OCI-LY7 (cell line): Measurements from ENCODE around the gene MFRP. TPM values are rescaled to one million over a fixed set of nuclear protein-coding genes. Genes with fewer than 3 reads are reported as not detected.

Experiments
- BruUV-seq: library from RNA; stranded (reverse); fragments of 400-500 nt; replicated peaks from 2 replicates; lab custom pipeline; 2021; lab: Mats Ljungman, UMichigan
- CTCF ChIA-PET: fragments of 300-600 bp; sonication (Branson Sonifier 250); formaldehyde crosslinking; loops from one replicate; lab custom pipeline; 2022; ENCODE audit warnings: antibody characterized with exemption; ENCODE audit not compliant: unreplicated experiment; lab: Charles Lee
- POLR2A ChIA-PET: fragments of 300-600 bp; sonication (Branson Sonifier 250); formaldehyde crosslinking; loops from one replicate; lab custom pipeline; 2022; ENCODE audit warnings: antibody characterized with exemption; lab: Charles Lee
- DNase-seq: peaks from one replicate; pipeline ENCODE4 v3.0.0-alpha.2; 2015; ENCODE audit warnings: low spot score
- H2AFZ ChIP-seq: fragments of 200-600 bp; sonication (generic), shearing (Covaris generic); 2 replicates; pipeline ENCODE4 v1.6.1; 2014; ENCODE audit warnings: mild to moderate bottlenecking, antibody characterized with exemption, low read length, moderate library complexity
- H3K27ac ChIP-seq: fragments of 200-600 bp; sonication (generic); 2 replicates; pipeline ENCODE4 v1.5.1; 2014; ENCODE audit warnings: mixed run types, low read depth, mild to moderate bottlenecking, moderate library complexity, low read length, inconsistent platforms; ENCODE audit not compliant: poor library complexity, severe bottlenecking
- H3K36me3 ChIP-seq: fragments of 200-600 bp; sonication (generic); 2 replicates; pipeline ENCODE4 v1.6.1; 2014; ENCODE audit warnings: mild to moderate bottlenecking, antibody characterized with exemption, low read length, moderate library complexity, mixed read lengths; ENCODE audit not compliant: insufficient read depth
- H3K4me1 ChIP-seq: fragments of 200-600 bp; sonication (generic); 2 replicates; pipeline ENCODE4 v1.5.1; 2014; ENCODE audit warnings: mild to moderate bottlenecking, low read length; ENCODE audit not compliant: insufficient read depth, poor library complexity, severe bottlenecking
- H3K4me2 ChIP-seq: fragments of 200-600 bp; sonication (generic); 2 replicates; pipeline ENCODE4 v1.6.1; 2014; ENCODE audit warnings: mild to moderate bottlenecking, low read length
- H3K4me3 ChIP-seq: fragments of 200-600 bp; sonication (generic); 2 replicates; pipeline ENCODE4 v1.5.1; 2014; ENCODE audit warnings: mild to moderate bottlenecking, low read depth, low read length; ENCODE audit not compliant: poor library complexity, severe bottlenecking
- H3K79me2 ChIP-seq: fragments of 200-600 bp; sonication (generic); 2 replicates; pipeline ENCODE4 v1.6.1; 2016; ENCODE audit warnings: low read depth, mild to moderate bottlenecking, low read length, moderate library complexity, mixed read lengths; ENCODE audit not compliant: insufficient read depth
- H3K9me2 ChIP-seq: fragments of 200-600 bp; sonication (generic); 2 replicates; pipeline ENCODE4 v1.6.1; 2016; ENCODE audit warnings: mild to moderate bottlenecking, low read length, mixed read lengths; ENCODE audit not compliant: insufficient read depth
- H3K9me3 ChIP-seq: fragments of 200-600 bp; sonication (generic); 2 replicates; pipeline ENCODE4 v1.6.1; 2014; ENCODE audit warnings: mild to moderate bottlenecking, mixed run types, low read length, mixed read lengths
- H4K20me1 ChIP-seq: fragments of 200-600 bp; sonication (generic); 2 replicates; pipeline ENCODE4 v1.6.1; 2014; ENCODE audit warnings: mild to moderate bottlenecking, antibody characterized with exemption, low read length, moderate library complexity, mixed read lengths; ENCODE audit not compliant: insufficient read depth
- EZH2phosphoT487 ChIP-seq: fragments of 200-600 bp; sonication (generic); IDR thresholded peaks from 2 replicates; pipeline ENCODE4 v1.6.1; 2018; ENCODE audit warnings: low read depth, borderline replicate concordance, mild to moderate bottlenecking, mixed run types, antibody characterized with exemption, low read length, moderate library complexity, mixed read lengths
- intact Hi-C: fragments of 100-400 bp; cut with micrococcal nuclease; formaldehyde crosslinking; loops from one replicate; pipeline ENCODE4 v1.10.0; 2022; ENCODE audit not compliant: unreplicated experiment
- total RNA-seq, 2 experiments: library from RNA; depleted of rRNA in 1 of 2; stranded (reverse); fragments of >200 nt in 1 of 2; shearing (Covaris generic) in 1 of 2; gene quantifications; 2 replicates each; pipeline ENCODE4 v1.2.3, GENCODE V29; 2014 to 2022
- TF ChIP-seq, protein P1 (sequence below): fragments of 200-600 bp; sonication (generic); conservative IDR thresholded peaks from 2 replicates; pipeline ENCODE4 v1.5.1; 2014; ENCODE audit warnings: mild to moderate bottlenecking, antibody characterized with exemption, low read length, moderate library complexity, mixed read lengths

Gene MFRP
- total RNA-seq, 2 experiments from 2014 or later = not detected

- peak overlapping the region; percentile 61 for H3K4me2 ChIP-seq
- H3K27ac ChIP-seq = peak overlapping the region; percentile 52
- H3K9me3 ChIP-seq = no peaks in the 10 kb centered on the region
- TF ChIP-seq, protein P1, sequence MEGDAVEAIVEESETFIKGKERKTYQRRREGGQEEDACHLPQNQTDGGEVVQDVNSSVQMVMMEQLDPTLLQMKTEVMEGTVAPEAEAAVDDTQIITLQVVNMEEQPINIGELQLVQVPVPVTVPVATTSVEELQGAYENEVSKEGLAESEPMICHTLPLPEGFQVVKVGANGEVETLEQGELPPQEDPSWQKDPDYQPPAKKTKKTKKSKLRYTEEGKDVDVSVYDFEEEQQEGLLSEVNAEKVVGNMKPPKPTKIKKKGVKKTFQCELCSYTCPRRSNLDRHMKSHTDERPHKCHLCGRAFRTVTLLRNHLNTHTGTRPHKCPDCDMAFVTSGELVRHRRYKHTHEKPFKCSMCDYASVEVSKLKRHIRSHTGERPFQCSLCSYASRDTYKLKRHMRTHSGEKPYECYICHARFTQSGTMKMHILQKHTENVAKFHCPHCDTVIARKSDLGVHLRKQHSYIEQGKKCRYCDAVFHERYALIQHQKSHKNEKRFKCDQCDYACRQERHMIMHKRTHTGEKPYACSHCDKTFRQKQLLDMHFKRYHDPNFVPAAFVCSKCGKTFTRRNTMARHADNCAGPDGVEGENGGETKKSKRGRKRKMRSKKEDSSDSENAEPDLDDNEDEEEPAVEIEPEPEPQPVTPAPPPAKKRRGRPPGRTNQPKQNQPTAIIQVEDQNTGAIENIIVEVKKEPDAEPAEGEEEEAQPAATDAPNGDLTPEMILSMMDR = peak; percentile 39; the same call in 1 of the 2 replicates
- no peak for TF ChIP-seq EZH2phosphoT487
- no TSS peak for BruUV-seq
- no peak overlapping the region for H2AFZ ChIP-seq
- ChIA-PET CTCF (interaction anchor here (0.6 to 1.3 kb wide), 4 partner anchors 11 to 359 kb away, joined by 4 to 5 read pairs (median 4); no protein-coding TSS in a partner anchor), POLR2A (no interaction called here)
- DNase-seq = peak; percentile 34
- H3K79me2 ChIP-seq = no peaks in the 10 kb centered on the region; the same call in 1 of the 2 replicates
- H3K4me1 ChIP-seq = peaks cover 93% of the 10 kb centered on the region
- no peaks in the 10 kb centered on the region for H3K36me3 ChIP-seq
- H4K20me1 ChIP-seq = no peaks in the 10 kb centered on the region
- intact Hi-C loops = no loop called here
- no peak overlapping the region for H3K4me3 ChIP-seq
- H3K9me2 ChIP-seq = no peaks in the 10 kb centered on the region
These were observed 22.8 kb upstream of the MFRP start for GRCh38 chr11:119369132-119369925.

DNA sequence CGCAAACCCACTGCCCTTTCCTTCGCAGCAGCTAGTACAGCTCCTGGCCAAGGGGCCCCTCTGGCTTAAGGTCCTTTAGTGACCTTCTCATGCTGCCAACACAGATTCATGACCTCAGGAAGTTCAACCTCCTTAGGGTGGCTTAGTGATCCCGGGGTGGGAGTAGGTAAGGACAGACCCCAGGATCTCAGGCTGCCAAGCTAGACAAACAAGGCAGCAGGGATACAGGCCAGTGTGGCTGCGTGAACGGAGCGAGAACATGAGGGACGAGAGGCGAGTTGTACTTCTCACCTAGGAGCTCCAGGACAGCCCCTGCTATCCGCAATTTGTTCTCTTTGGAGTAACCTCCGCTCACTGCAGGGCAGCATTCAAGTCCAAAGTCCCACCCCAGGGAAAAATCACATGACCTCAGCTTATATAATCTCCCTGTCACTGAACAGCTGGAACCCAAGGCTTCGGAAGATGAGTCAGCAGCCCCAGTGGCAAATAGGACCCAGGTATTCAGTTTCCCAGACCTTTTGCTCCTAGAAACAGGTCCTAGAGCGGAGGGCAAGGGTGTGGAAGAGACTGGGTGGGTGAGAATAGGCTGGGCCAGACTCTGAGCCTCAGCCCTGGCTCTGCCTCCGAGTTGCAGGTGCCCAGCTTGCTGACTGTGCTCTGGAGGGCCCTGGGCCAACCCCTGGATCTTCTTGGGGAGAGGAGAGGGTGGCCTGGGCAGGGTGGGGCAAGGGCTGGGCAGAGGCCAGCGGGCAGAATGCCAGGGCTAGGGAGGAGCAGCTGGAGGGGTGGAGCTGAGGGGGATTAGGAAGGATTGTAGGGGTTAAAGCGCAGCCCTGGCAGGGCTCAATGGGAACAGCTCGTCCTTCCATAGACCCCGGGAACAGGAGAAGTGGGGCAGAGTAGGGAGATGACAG is 21.9 kb upstream of the MFRP start:
- POLR2A ChIA-PET = interaction anchor here (0.6 to 1.5 kb wide), 4 partner anchors 8 to 314 kb away, joined by 3 to 6 read pairs (median 4); no protein-coding TSS in a partner anchor
- CTCF ChIA-PET = interaction anchor here (0.6 to 1.3 kb wide), 2 partner anchors 10 to 12 kb away, joined by 4 read pairs; no protein-coding TSS in a partner anchor
- BruUV-seq = no TSS peak

More for the DNA sequence above, 21.9 kb upstream of the MFRP start:
- peaks cover 4% of the 10 kb centered on the region for H3K79me2 ChIP-seq
- H3K4me1 ChIP-seq = peaks cover 85% of the 10 kb centered on the region
- peak overlapping the region; percentile 52 for H3K27ac ChIP-seq
- H3K4me2 ChIP-seq = peak overlapping the region; percentile 61
- H3K4me3 ChIP-seq = peak overlapping the region; percentile 20
- no peaks in the 10 kb centered on the region for H3K9me2 ChIP-seq
- intact Hi-C loops = no loop called here
- H3K9me3 ChIP-seq = no peaks in the 10 kb centered on the region
- no peak overlapping the region for H2AFZ ChIP-seq
- H3K36me3 ChIP-seq = no peaks in the 10 kb centered on the region
- no peaks in the 10 kb centered on the region for H4K20me1 ChIP-seq
- TF ChIP-seq, protein P1 = no peak
- TF ChIP-seq EZH2phosphoT487 = no peak
- no peak for DNase-seq
